Hepatocyte (in vitro differentiated cells): ENCODE data around the gene POU2F1. TPM values are rescaled to one million over a fixed set of nuclear protein-coding genes. Genes with fewer than 3 reads are reported as not detected.

Experiments
- DNase-seq: peaks from one replicate; pipeline ENCODE4 v3.0.0-alpha.2; 2016; ENCODE audit warnings: low spot score
- H2AFZ ChIP-seq: fragments of 200-600 bp; sonication (generic); 2 replicates; pipeline ENCODE4 v1.6.0; 2016; ENCODE audit warnings: antibody characterized with exemption, mild to moderate bottlenecking
- H3K27ac ChIP-seq: fragments of 200-600 bp; sonication (generic); 2 replicates; pipeline ENCODE4 v1.5.1; 2016; ENCODE audit warnings: mild to moderate bottlenecking
- H3K27me3 ChIP-seq: fragments of 200-600 bp; sonication (generic); 2 replicates; pipeline ENCODE4 v1.6.1; 2016
- H3K36me3 ChIP-seq: fragments of 200-600 bp; sonication (generic); replicated peaks from 2 replicates; pipeline ENCODE4 v1.5.1; 2016; ENCODE audit warnings: low read depth; ENCODE audit not compliant: insufficient read depth
- H3K4me1 ChIP-seq: fragments of 200-600 bp; sonication (generic); 2 replicates; pipeline ENCODE4 v1.5.1; 2016; ENCODE audit warnings: mild to moderate bottlenecking, moderate library complexity; ENCODE audit not compliant: insufficient read depth
- H3K4me2 ChIP-seq: fragments of 200-600 bp; sonication (generic); 2 replicates; pipeline ENCODE4 v1.6.0; 2016
- H3K4me3 ChIP-seq: fragments of 200-600 bp; sonication (generic); 2 replicates; pipeline ENCODE4 v1.5.1; 2016; ENCODE audit warnings: mild to moderate bottlenecking
- H3K79me2 ChIP-seq: fragments of 200-600 bp; sonication (generic); 2 replicates; pipeline ENCODE4 v1.6.0; 2017; ENCODE audit warnings: mild to moderate bottlenecking
- H3K9me2 ChIP-seq: fragments of 200-600 bp; sonication (generic); replicated peaks from 2 replicates; pipeline ENCODE4 v1.6.0; 2017; ENCODE audit warnings: mild to moderate bottlenecking; ENCODE audit not compliant: insufficient read depth
- H3K9me3 ChIP-seq: fragments of 200-600 bp; sonication (generic); 2 replicates; pipeline ENCODE4 v1.5.1; 2016; ENCODE audit warnings: low read depth, mild to moderate bottlenecking
- H4K20me1 ChIP-seq: fragments of 200-600 bp; sonication (generic); 2 replicates; pipeline ENCODE4 v1.6.0; 2016; ENCODE audit warnings: mild to moderate bottlenecking; ENCODE audit not compliant: insufficient read depth, poor library complexity, severe bottlenecking
- CTCF ChIP-seq: fragments of 200-600 bp; sonication (generic); IDR thresholded peaks from 2 replicates; pipeline ENCODE4 v1.5.1; 2016; ENCODE audit warnings: antibody characterized with exemption, mild to moderate bottlenecking; ENCODE audit not compliant: poor library complexity
- EZH2 ChIP-seq: fragments of 200-600 bp; sonication (generic); IDR thresholded peaks from 2 replicates; pipeline ENCODE4 v1.6.1; 2016; ENCODE audit warnings: antibody characterized with exemption, mild to moderate bottlenecking, borderline replicate concordance
- EZH2phosphoT487 ChIP-seq: fragments of 200-600 bp; sonication (generic); IDR thresholded peaks from one replicate; pipeline ENCODE4 v1.6.1; 2018; ENCODE audit warnings: antibody characterized with exemption, mild to moderate bottlenecking, low read depth, moderate library complexity; ENCODE audit not compliant: unreplicated experiment, severe bottlenecking
- WGBS: methylation state at CpG from one replicate; pipeline ENCODE4 v1.1.6; 2016; ENCODE audit warnings: low lambda C conversion rate; ENCODE audit errors: missing lambda C conversion rate; 5-methylcytosine and 5-hydroxymethylcytosine counted together
- polyA plus RNA-seq: library from polyadenylated mRNA; unstranded; fragments of >200 nt; fragmentation: Nextera tagmentation; extraction: Ambion mirVana; gene quantifications from 2 replicates; pipeline ENCODE4 v1.2.1, GENCODE V29; 2016
- total RNA-seq: library from RNA; depleted of rRNA; stranded (reverse); fragments of >200 nt; gene quantifications from 2 replicates; pipeline ENCODE4 v1.2.3, GENCODE V29; 2014

POU2F1 gene
- total and polyA plus RNA-seq, 2 experiments from 2014 or later: 11.9 to 14.5 TPM

GRCh38 chr1:167447521-167448136 is 226.9 kb downstream of the POU2F1 start:
- Histone ChIP-seq H3K27ac (no peak overlapping the region), H3K27me3 (no peaks in the 10 kb centered on the region), H3K9me3 (no peaks in the 10 kb centered on the region), H3K36me3 (no peaks in the 10 kb centered on the region), H3K4me2 (peak overlapping the region; percentile 38), H3K79me2 (no peaks in the 10 kb centered on the region), H4K20me1 (no peaks in the 10 kb centered on the region), H3K4me3 (no peak overlapping the region), H2AFZ (no peak overlapping the region), H3K9me2 (no peaks in the 10 kb centered on the region), H3K4me1 (no peaks in the 10 kb centered on the region)
- 54% methylated on average over 10 of the region's 10 CpGs for WGBS
- DNase-seq: peak; percentile 64
- TF ChIP-seq EZH2phosphoT487: no peak
- no peak for TF ChIP-seq CTCF
- no peak for TF ChIP-seq EZH2

- TF ChIP-seq EZH2: no peak
- TF ChIP-seq EZH2phosphoT487: no peak
- TF ChIP-seq CTCF: no peak
- no peaks in the 10 kb centered on the region for H3K4me1 ChIP-seq
- no peaks in the 10 kb centered on the region for H3K36me3 ChIP-seq
- no peaks in the 10 kb centered on the region for H3K9me3 ChIP-seq
- H3K4me2 ChIP-seq: no peak overlapping the region
- H3K27ac ChIP-seq: no peak overlapping the region
- H3K9me2 ChIP-seq: no peaks in the 10 kb centered on the region
- 76% methylated on average over 5 of the region's 5 CpGs for WGBS
- H3K79me2 ChIP-seq: no peaks in the 10 kb centered on the region
- H3K27me3 ChIP-seq: no peaks in the 10 kb centered on the region
- no peak overlapping the region for H2AFZ ChIP-seq
- H3K4me3 ChIP-seq: no peak overlapping the region
- no peak for DNase-seq
- H4K20me1 ChIP-seq: no peaks in the 10 kb centered on the region
Observed at GRCh38 chr1:167450843-167451242, 230.2 kb downstream of the POU2F1 start.

- H3K79me2 ChIP-seq: no peaks in the 10 kb centered on the region
- H3K4me1 ChIP-seq: no peaks in the 10 kb centered on the region
- no peak for DNase-seq
- H3K36me3 ChIP-seq: no peaks in the 10 kb centered on the region
- WGBS: 73% methylated on average over 8 of the region's 8 CpGs
- TF ChIP-seq CTCF: no peak
- no peak for TF ChIP-seq EZH2
- no peak for TF ChIP-seq EZH2phosphoT487
- H3K27ac ChIP-seq: no peak overlapping the region
- H3K9me2 ChIP-seq: no peaks in the 10 kb centered on the region
- no peak overlapping the region for H3K4me3 ChIP-seq
- no peaks in the 10 kb centered on the region for H4K20me1 ChIP-seq
- no peaks in the 10 kb centered on the region for H3K9me3 ChIP-seq
- no peak overlapping the region for H3K4me2 ChIP-seq
- no peaks in the 10 kb centered on the region for H3K27me3 ChIP-seq
- H2AFZ ChIP-seq: no peak overlapping the region
Observed at GRCh38 chr1:167452483-167452882, 231.8 kb downstream of the POU2F1 start.

GRCh38 chr1:167453123-167453522 is 232.4 kb downstream of the POU2F1 start:
- no peaks in the 10 kb centered on the region for H3K9me3 ChIP-seq

More at GRCh38 chr1:167453123-167453522, 232.4 kb downstream of the POU2F1 start:
- Histone ChIP-seq H3K4me3 (no peak overlapping the region), H3K27ac (no peak overlapping the region), H3K36me3 (no peaks in the 10 kb centered on the region), H3K4me1 (no peaks in the 10 kb centered on the region), H4K20me1 (no peaks in the 10 kb centered on the region), H2AFZ (no peak overlapping the region), H3K79me2 (no peaks in the 10 kb centered on the region), H3K4me2 (no peak overlapping the region), H3K9me2 (no peaks in the 10 kb centered on the region), H3K27me3 (no peaks in the 10 kb centered on the region)
- 44% methylated on average over 6 of the region's 6 CpGs for WGBS
- TF ChIP-seq CTCF: no peak
- no peak for TF ChIP-seq EZH2phosphoT487
- TF ChIP-seq EZH2: no peak
- peak; percentile 27 for DNase-seq
